SJSA1 (cell line): ENCODE results near the gene IL17C. TPM values are rescaled to one million over a fixed set of nuclear protein-coding genes. Genes with fewer than 3 reads are reported as not detected.

ENCODE experiments used
- DNase-seq, 2 experiments: peaks; one replicate each; pipeline ENCODE4 v3.0.0-alpha.2; 2015 to 2020; ENCODE audit warnings: low spot score in 2 of 2, low read depth in 1 of 2
- H3K27ac ChIP-seq: fragments of 250-450 bp; sonication (Bioruptor Pico); 2 replicates; pipeline ENCODE4 v1.5.1; 2020; ENCODE audit warnings: mild to moderate bottlenecking, moderate library complexity
- H3K27me3 ChIP-seq: fragments of 250-450 bp; sonication (Bioruptor Pico); replicated peaks from 2 replicates; pipeline ENCODE4 v1.5.1; 2020; ENCODE audit warnings: mild to moderate bottlenecking, moderate library complexity
- H3K36me3 ChIP-seq: fragments of 250-450 bp; sonication (Bioruptor Pico); 2 replicates; pipeline ENCODE4 v1.5.1; 2020; ENCODE audit warnings: mild to moderate bottlenecking
- H3K4me1 ChIP-seq: fragments of 250-450 bp; sonication (Bioruptor Pico); replicated peaks from 2 replicates; pipeline ENCODE4 v1.6.1; 2021; ENCODE audit warnings: mild to moderate bottlenecking
- H3K4me3 ChIP-seq: fragments of 250-450 bp; sonication (Bioruptor Pico); 2 replicates; pipeline ENCODE4 v1.5.1; 2020; ENCODE audit warnings: mild to moderate bottlenecking
- H3K9me3 ChIP-seq: fragments of 250-450 bp; sonication (Bioruptor Pico); replicated peaks from 2 replicates; pipeline ENCODE4 v1.5.1; 2020; ENCODE audit warnings: mild to moderate bottlenecking
- total RNA-seq: library from RNA; depleted of rRNA; stranded (reverse); fragments of >200 nt; shearing (Covaris generic); gene quantifications from 2 replicates; pipeline ENCODE4 v1.2.3, GENCODE V29; 2014

IL17C gene
- total RNA-seq, 1 experiment from 2014 or later = not detected

- Histone ChIP-seq H3K27ac (no peak overlapping the region), H3K4me1 (no peaks in the 10 kb centered on the region), H3K4me3 (no peak overlapping the region), H3K27me3 (peaks cover 26% of the 10 kb centered on the region), H3K36me3 (peaks cover 23% of the 10 kb centered on the region), H3K9me3 (no peaks in the 10 kb centered on the region)
- DNase-seq = no peak
Observed at GRCh38 chr16:88636488-88637265, 1.7 kb upstream of the IL17C start.

- Histone ChIP-seq H3K36me3 (peaks cover under 1% of the 10 kb centered on the region), H3K9me3 (no peaks in the 10 kb centered on the region), H3K27me3 (peaks cover 32% of the 10 kb centered on the region), H3K27ac (no peak overlapping the region), H3K4me3 (no peak overlapping the region), H3K4me1 (no peaks in the 10 kb centered on the region)
- DNase-seq = no peak
Observed at GRCh38 chr16:88639231-88640038, 1.1 kb downstream of the IL17C start.

GRCh38 chr16:88640039-88640495, 1.7 kb downstream of the IL17C start:
- no peak overlapping the region for H3K27ac ChIP-seq
- H3K4me3 ChIP-seq = no peak overlapping the region
- no peak for DNase-seq
- no peaks in the 10 kb centered on the region for H3K36me3 ChIP-seq
- no peaks in the 10 kb centered on the region for H3K4me1 ChIP-seq
- peaks cover 32% of the 10 kb centered on the region for H3K27me3 ChIP-seq
- no peaks in the 10 kb centered on the region for H3K9me3 ChIP-seq

GRCh38 chr16:88640498-88641247, 2.3 kb downstream of the IL17C start:
- Histone ChIP-seq H3K27ac (no peak overlapping the region), H3K36me3 (no peaks in the 10 kb centered on the region), H3K27me3 (peaks cover 32% of the 10 kb centered on the region), H3K9me3 (no peaks in the 10 kb centered on the region), H3K4me3 (no peak overlapping the region), H3K4me1 (no peaks in the 10 kb centered on the region)
- DNase-seq = no peak

GRCh38 chr16:88642881-88643643, 4.7 kb downstream of the IL17C start:
- H3K4me3 ChIP-seq = no peak overlapping the region

GRCh38 chr16:88643644-88643932, 5.2 kb downstream of the IL17C start:
- Histone ChIP-seq H3K4me3 (no peak overlapping the region), H3K27ac (no peak overlapping the region), H3K9me3 (no peaks in the 10 kb centered on the region), H3K36me3 (no peaks in the 10 kb centered on the region), H3K27me3 (peaks cover 29% of the 10 kb centered on the region), H3K4me1 (no peaks in the 10 kb centered on the region)
- no peak for DNase-seq

More at GRCh38 chr16:88642881-88643643, 4.7 kb downstream of the IL17C start:
- no peak for DNase-seq
- no peaks in the 10 kb centered on the region for H3K36me3 ChIP-seq
- no peaks in the 10 kb centered on the region for H3K4me1 ChIP-seq
- peaks cover 32% of the 10 kb centered on the region for H3K27me3 ChIP-seq
- H3K9me3 ChIP-seq = no peaks in the 10 kb centered on the region
- no peak overlapping the region for H3K27ac ChIP-seq

GRCh38 chr16:88645455-88645854, 7.1 kb downstream of the IL17C start:
- no peak for DNase-seq
- peaks cover 10% of the 10 kb centered on the region for H3K27me3 ChIP-seq
- H3K36me3 ChIP-seq = no peaks in the 10 kb centered on the region
- H3K27ac ChIP-seq = no peak overlapping the region
- no peaks in the 10 kb centered on the region for H3K4me1 ChIP-seq
- no peaks in the 10 kb centered on the region for H3K9me3 ChIP-seq
- no peak overlapping the region for H3K4me3 ChIP-seq

GRCh38 chr16:88645941-88646340, 7.6 kb downstream of the IL17C start:
- Histone ChIP-seq H3K4me3 (no peak overlapping the region), H3K9me3 (no peaks in the 10 kb centered on the region), H3K36me3 (no peaks in the 10 kb centered on the region), H3K27me3 (peaks cover 6% of the 10 kb centered on the region), H3K4me1 (no peaks in the 10 kb centered on the region), H3K27ac (no peak overlapping the region)
- DNase-seq = no peak

GRCh38 chr16:88646345-88647034, 8.1 kb downstream of the IL17C start:
- Histone ChIP-seq H3K36me3 (no peaks in the 10 kb centered on the region), H3K4me1 (no peaks in the 10 kb centered on the region), H3K4me3 (no peak overlapping the region), H3K27ac (no peak overlapping the region), H3K9me3 (no peaks in the 10 kb centered on the region), H3K27me3 (peaks cover 6% of the 10 kb centered on the region; the same call in 1 of the 2 replicates)
- DNase-seq = no peak

- H3K27me3 ChIP-seq = peaks cover 6% of the 10 kb centered on the region; the same call in 1 of the 2 replicates
- no peaks in the 10 kb centered on the region; the same call in 1 of the 2 replicates for H3K36me3 ChIP-seq
- DNase-seq = no peak
- no peaks in the 10 kb centered on the region for H3K9me3 ChIP-seq
- H3K4me1 ChIP-seq = no peaks in the 10 kb centered on the region
- H3K27ac ChIP-seq = no peak overlapping the region
- H3K4me3 ChIP-seq = no peak overlapping the region
Observed at GRCh38 chr16:88647178-88648070, 9.1 kb downstream of the IL17C start.

GRCh38 chr16:88649195-88649923, 11.0 kb downstream of the IL17C start:
- no peak for DNase-seq
- peaks cover under 1% of the 10 kb centered on the region for H3K36me3 ChIP-seq
- no peaks in the 10 kb centered on the region for H3K4me1 ChIP-seq
- H3K27ac ChIP-seq = no peak overlapping the region
- H3K9me3 ChIP-seq = no peaks in the 10 kb centered on the region
- peaks cover under 1% of the 10 kb centered on the region; the same call in 1 of the 2 replicates for H3K27me3 ChIP-seq
- no peak overlapping the region for H3K4me3 ChIP-seq
